NCI-H1436 (cell line): ENCODE results near the gene TTC19.
"Not testable (repeated sequence)": the region's sequence is repeated elsewhere in the genome, so short reads cannot be mapped to it uniquely, and the experiment has no call there.

Source experiments
- DNase-seq: peaks from one replicate; lab custom pipeline; 2025; lab: John Stamatoyannopoulos, UW

The TTC19 gene

GRCh38 chr17:15972497-15972951 lies 27.1 kb upstream of the TTC19 start:
- DNase-seq = no peak

- no peak for DNase-seq
These were observed 26.6 kb upstream of the TTC19 start for GRCh38 chr17:15973016-15973415.

DNA sequence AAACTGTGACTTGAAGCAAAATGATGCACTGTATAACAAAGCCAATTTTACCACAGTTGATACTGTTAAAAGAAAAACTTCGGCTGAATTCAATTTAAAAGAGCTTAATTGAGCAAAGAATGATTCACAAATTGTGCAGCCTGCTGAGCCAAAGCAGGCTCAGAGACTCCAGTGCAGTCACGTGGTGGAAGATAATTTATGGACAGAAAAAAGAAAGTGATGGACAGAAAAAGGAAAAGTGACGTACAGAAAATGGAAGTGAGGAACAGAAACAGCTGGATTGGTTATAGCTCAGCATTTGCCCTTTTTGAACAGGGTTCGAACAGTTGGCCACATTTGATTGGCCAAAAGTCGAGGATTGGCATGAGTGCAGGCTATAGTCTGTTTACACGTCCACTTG lies 25.8 kb upstream of the TTC19 start:
- no peak for DNase-seq

DNA sequence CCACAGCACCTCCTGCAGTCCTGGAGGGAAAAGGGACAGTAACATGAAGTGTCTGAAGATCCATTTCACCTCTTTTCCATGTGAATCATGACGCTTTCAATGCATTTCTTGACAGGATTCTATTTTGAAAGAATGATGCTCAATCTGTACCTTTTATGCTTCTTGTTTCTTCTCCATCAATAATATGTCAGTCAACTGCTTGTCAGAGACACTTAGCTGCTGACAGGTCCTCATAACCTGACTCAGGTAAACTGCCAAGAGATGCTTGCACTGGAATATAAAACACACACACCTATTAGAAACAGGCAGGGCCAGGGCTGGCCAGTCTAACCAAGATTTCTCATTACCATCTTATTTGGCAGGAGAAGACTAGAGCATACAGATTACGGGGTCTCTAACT lies 21.7 kb upstream of the TTC19 start:
- DNase-seq = no peak

DNA sequence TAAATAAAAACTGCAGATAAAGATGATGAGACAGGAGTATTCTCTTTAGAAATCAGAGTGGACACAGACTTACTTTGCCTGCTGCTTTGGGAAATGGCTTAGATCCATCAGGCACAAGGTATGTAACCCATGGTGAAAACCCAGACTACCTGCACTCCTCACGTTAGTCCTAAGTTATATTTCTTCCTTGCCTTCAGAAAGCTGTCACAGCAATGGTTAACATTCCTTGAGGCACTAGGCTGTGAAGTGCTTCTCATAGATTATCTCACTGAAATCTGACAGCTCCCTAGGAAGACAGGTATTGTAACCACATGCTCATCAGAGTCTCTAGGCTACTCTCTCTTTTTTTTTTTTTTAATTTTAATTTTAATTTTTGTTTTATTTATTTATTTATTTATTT lies 21.0 kb upstream of the TTC19 start:
- no peak for DNase-seq

GRCh38 chr17:15979013-15979412 lies 20.6 kb upstream of the TTC19 start:
- not testable (repeated sequence) for DNase-seq

DNA sequence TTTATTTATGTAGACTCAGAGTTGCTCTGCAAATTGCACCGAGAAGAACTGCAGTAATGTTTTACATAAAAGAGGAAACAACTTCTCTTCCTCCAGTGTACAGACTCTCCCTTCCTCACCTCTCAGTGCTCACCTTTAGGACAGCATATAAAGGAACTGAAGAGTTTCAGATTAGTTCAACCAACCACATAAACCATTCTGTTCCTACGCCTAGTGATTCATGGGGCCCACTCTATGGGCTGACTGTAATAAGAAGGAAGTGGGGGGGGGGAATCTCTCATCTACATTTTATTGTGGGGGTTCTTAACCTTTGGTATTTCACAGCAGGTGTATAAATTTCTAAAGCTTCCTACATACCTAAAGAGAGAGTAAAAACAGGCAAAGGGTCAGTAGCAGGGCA lies 18.4 kb upstream of the TTC19 start:
- DNase-seq = no peak

DNA sequence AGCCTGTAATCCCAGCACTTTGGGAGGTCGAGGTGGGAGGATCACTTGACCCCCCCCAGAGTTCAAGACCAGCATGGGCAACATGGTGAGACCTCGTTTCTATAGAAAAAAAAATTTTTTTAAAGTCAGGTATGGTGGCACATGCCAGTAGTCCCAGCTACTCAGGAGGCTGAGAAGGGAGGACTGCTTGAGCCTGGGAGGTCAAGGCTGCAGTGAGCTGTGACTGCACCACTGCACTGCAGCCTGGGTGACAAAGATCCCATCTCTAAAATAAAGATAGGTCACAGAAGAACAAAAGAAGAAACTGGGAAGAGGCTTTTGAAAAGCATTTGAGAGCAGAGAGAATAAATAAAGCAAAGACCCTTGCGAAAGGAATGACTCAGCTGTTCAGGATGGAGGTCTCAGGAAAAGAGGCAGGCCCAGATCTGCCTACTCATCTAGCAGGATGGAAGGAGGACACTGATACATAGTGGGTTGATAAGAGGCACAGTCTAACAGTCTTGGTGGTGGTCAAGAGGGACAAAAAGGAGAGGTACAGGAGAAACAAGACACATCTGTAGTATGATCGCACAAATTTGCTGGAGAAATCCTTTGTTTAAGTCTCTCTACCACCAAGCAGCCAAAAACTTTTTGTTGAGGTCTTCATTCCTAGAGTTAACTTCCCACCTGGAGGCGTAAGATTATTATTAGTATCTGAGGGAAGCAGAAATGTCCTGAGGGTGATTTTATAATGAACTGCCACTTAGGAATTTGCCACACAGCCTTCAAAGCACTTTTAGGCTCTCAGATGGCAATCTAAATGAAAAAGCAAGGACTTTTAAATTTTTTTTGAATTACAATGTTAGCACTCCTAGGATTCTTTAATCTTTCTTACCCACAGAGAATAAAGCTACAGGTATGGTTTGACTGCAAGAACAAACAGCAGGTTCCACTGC lies 17.7 kb upstream of the TTC19 start:
- no peak for DNase-seq

DNA sequence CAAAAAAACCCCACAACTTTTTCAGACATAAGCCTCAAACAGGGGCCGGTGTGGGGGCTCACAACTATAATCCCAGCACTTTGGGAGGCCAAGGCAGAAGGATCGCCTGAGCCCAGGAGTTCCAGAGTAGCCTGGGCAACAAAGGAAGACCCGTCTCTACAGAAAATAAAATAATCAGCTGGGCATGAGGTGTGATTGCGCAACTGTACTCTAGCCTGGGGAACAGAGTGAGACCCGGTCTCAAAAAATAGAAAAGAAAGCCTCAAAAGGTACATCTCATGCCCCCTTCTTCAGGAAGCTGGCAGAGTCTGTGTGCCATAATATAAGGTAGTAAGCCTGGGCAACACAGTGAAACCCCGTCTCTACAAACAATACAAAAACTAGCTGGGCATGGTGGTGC lies 3.3 kb upstream of the TTC19 start:
- DNase-seq = no peak

- no peak for DNase-seq
These were observed 1.5 kb upstream of the TTC19 start for GRCh38 chr17:15998031-15998562.

DNA sequence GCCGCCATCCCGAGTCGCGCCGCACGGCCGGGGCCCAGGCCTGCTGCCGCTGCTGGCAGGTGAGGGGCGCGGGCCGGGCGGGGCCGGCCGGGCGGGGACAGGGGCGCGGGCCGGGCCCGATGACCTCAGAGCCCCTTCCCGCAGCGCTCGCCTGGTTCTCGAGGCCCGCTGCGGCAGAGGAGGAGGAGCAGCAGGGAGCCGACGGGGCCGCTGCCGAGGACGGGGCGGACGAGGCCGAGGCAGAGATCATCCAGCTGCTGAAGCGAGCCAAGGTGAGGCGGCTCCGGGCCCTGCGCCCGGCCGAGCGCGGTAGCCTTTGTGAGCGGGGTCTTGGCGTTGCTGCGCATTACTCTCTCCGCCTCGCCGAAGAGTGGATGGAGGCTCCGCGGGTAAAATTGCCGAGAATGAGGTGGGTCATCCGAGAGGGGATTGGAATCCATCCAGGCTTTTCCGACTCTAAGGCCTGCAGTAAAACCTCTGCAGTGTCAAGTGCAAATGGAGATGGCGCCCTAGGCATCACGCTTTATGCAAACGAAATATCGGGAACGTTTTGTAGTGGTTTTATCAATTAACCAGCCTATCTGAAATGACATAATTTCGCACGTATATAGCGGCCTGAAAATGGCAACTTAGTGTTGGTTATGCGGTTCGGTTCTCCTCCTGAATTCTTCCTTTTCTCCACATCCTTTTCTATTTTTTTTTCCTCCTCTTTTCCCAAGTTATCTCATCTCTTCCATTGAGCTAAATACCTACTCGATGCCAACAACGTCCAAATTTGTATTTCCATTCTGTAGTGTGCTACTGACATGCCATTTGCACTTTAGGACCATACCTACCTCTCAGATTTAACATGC lies 577 bp downstream of the TTC19 start:
- no peak for DNase-seq

- DNase-seq = no peak
These were observed 1.7 kb downstream of the TTC19 start for GRCh38 chr17:16001226-16001897.

GRCh38 chr17:16002708-16003260 lies 3.2 kb downstream of the TTC19 start:
- DNase-seq = no peak

GRCh38 chr17:16003841-16004240 lies 4.2 kb downstream of the TTC19 start:
- DNase-seq = no peak

GRCh38 chr17:16005636-16006035 lies 6.0 kb downstream of the TTC19 start:
- DNase-seq = no peak

DNA sequence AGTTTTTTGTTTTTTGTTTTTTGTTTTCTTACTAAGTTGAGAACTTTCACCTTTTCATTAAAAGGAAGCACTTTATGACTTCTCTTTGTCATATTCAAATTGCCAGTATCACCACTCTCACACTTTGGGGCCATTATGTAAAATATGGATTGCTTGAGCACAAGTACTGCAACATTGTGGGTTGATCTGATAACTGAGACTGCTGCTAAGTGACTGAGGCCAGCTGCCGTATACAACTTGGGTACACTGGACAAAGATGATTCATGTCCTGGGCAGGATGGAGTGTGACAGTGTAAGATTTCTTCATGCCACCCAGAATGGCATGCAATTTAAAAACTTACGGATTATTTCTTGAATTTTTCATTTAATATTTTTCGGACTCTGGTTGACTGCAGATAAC lies 7.8 kb downstream of the TTC19 start:
- DNase-seq = no peak

- no peak for DNase-seq
These were observed 14.4 kb downstream of the TTC19 start for GRCh38 chr17:16013943-16014407.

GRCh38 chr17:16019347-16019746 lies 19.7 kb downstream of the TTC19 start:
- DNase-seq = no peak

DNA sequence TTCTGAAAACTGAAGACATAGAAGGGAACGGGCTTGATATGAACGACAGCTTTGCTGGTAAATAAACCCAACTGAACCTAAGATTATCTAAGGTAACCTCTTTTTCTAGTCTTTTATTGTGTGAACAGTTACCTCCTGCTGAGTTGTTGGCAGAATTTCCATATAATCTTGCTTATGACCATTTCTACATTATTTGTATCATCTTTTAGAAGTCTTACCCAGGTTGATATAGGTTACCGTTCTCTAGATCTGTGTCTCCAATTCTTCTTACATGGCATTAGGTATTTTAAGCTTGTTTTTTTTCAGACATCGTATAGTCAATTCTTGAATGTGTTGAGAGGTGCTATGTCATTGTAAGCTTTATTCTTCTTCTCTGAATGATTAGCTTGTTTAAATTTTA lies 24.3 kb downstream of the TTC19 start:
- no peak for DNase-seq

GRCh38 chr17:16025202-16025601 lies 25.6 kb downstream of the TTC19 start:
- DNase-seq = no peak

- no peak for DNase-seq
These were observed 27.3 kb downstream of the TTC19 start for GRCh38 chr17:16026895-16027294.
